ENCODE results near the gene CALR3. TPM values are rescaled to one million over a fixed set of nuclear protein-coding genes. Genes with fewer than 3 reads are reported as not detected.

Gene CALR3
- total and polyA plus RNA-seq, 10 of the 15 experiments (the other 5 are each of a cell fraction or from before 2014, with no cell fraction given) = 0.05 to 0.45 (median 0.12) TPM; not detected in 2

DNA sequence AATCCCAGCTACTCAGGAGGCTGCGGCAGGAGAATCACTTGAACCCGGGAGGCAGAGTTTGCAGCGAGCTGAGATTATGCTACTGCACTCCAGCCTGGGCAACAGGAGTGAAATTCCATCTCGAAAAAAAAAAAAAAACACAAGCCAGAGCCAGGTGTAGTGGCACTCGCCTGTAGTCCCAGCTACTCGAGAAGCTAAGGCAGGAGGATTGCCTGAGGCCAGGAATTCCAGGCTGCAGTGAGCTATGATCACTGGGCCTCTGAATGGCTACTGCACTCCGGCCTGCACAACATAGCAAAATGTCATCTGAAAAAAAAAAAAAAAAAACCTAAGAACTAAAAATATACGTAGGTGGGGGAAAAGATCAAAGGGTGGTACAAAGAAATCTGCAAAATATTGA is 43.6 kb downstream of the CALR3 start:
- TF ChIP-seq SRF (IDR thresholded peaks at IDR 0.05; ENCODE audit: low read depth in 2 of 2, low read length in 2 of 2) = no peak
- ChIA-PET RAD21 (ENCODE audit: unreplicated experiment) (interaction anchor here (0.6 to 0.7 kb wide), 2 partner anchors 11 to 205 kb away, joined by 3 read pairs; no protein-coding TSS in a partner anchor), SMC1A (ENCODE audit: uncharacterized antibody, unreplicated experiment) (interaction anchor here (1.2 to 3.1 kb wide), 2 partner anchors 11 to 19 kb away, joined by 4 to 9 read pairs; no protein-coding TSS in a partner anchor), CTCF (interaction anchor here (0.6 kb wide), 1 partner anchor 65 kb away, joined by 3 read pairs; no protein-coding TSS in a partner anchor), POLR2A (interaction anchor here (0.6 to 1.5 kb wide), 3 partner anchors 15 to 303 kb away, joined by 3 to 14 read pairs (median 4); partner anchors contain the start of genes C19orf44 and CALR3)
- intact Hi-C loops (cut with micrococcal nuclease; ENCODE audit: unreplicated experiment) (no loop called here), in situ Hi-C loops (cut with MboI) (no loop called here)
- Histone ChIP-seq H3K9me3 (replicated peaks; ENCODE audit: control insufficient read depth, insufficient read depth, low read length) (no peaks in the 10 kb centered on the region), H3K79me2 (ENCODE audit: control insufficient read depth, insufficient read depth, low read length) (peaks cover 78% of the 10 kb centered on the region), H3K36me3 (ENCODE audit: control insufficient read depth in 2 of 2, insufficient read depth in 2 of 2, low read length in 1 of 2) (no peaks in the 10 kb centered on the region), H3K4me3 (no peak overlapping the region), H4K20me1 (ENCODE audit: control insufficient read depth, insufficient read depth) (no peaks in the 10 kb centered on the region), H3K4me1 (ENCODE audit: control insufficient read depth, insufficient read depth, low read length) (peaks cover 48% of the 10 kb centered on the region), H3K9ac (ENCODE audit: control insufficient read depth, insufficient read depth, low read length) (no peak overlapping the region), H2AFZ (ENCODE audit: control insufficient read depth, low read depth, low read length) (no peak overlapping the region), H3K27ac (ENCODE audit: control insufficient read depth, insufficient read depth) (no peak overlapping the region), H3K27me3 (replicated peaks in 1 of 2; ENCODE audit: control insufficient read depth in 2 of 2, insufficient read depth in 2 of 2, low read length in 1 of 2) (no peaks in the 10 kb centered on the region; a peak in 1 of 4 replicates), H3K4me2 (ENCODE audit: control insufficient read depth, insufficient read depth) (no peak overlapping the region)
- BruUV-seq (replicated peaks) = no TSS peak
- WGBS (ENCODE audit: insufficient coverage, insufficient replicate concordance, low lambda C conversion rate, missing lambda C conversion rate) = 97% methylated on average over 7 of the region's 8 CpGs
- no peak for DNase-seq (ENCODE audit: low read depth, low spot score)
- ATAC-seq = no peak
- no peak for FAIRE-seq

DNA sequence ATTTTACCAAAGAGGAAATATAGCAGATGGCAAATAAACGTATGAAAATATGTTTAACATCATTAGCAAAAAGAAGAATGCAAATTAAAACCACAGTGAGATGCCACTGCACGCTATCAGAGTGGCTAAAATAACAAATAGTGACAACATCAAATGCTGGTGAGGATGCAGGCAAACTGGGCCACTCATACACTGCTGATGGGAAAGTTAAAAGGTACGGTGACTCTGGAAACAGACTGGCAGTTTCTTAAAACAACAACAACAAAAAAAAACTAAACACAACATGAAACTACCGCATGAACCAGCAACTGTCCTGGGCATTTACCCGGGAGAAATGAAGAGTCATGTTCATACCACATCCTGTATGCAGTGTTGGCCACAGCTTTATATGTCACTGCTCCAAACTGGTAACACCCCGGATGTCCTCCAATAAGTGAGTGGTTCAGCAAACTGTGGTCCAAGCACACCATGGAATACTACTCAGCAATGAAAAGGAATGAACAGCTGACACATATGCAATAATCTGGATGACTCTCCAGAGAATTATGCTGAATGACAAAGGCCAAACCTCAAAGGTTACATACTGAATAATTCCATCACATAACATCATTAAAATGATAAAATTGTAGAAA is 46.5 kb downstream of the CALR3 start:
- Histone ChIP-seq H3K9me3 (replicated peaks; ENCODE audit: control insufficient read depth, insufficient read depth, low read length) (no peaks in the 10 kb centered on the region), H3K9ac (ENCODE audit: control insufficient read depth, insufficient read depth, low read length) (peak overlapping the region; percentile 39), H3K4me2 (ENCODE audit: control insufficient read depth, insufficient read depth) (peak overlapping the region; percentile 65), H2AFZ (ENCODE audit: control insufficient read depth, low read depth, low read length) (no peak overlapping the region), H3K4me1 (ENCODE audit: control insufficient read depth, insufficient read depth, low read length) (peaks cover 67% of the 10 kb centered on the region), H3K79me2 (ENCODE audit: control insufficient read depth, insufficient read depth, low read length) (peaks cover 72% of the 10 kb centered on the region), H4K20me1 (ENCODE audit: control insufficient read depth, insufficient read depth) (no peaks in the 10 kb centered on the region), H3K36me3 (ENCODE audit: control insufficient read depth in 2 of 2, insufficient read depth in 2 of 2, low read length in 1 of 2) (no peaks in the 10 kb centered on the region), H3K4me3 (peak overlapping the region; percentile 18; the same call in 1 of the 2 replicates), H3K27me3 (replicated peaks in 1 of 2; ENCODE audit: control insufficient read depth in 2 of 2, insufficient read depth in 2 of 2, low read length in 1 of 2) (no peaks in the 10 kb centered on the region; a peak in 1 of 4 replicates), H3K27ac (ENCODE audit: control insufficient read depth, insufficient read depth) (peak overlapping the region; percentile 99)
- peak; percentile 70 for ATAC-seq
- SMC1A ChIA-PET (ENCODE audit: uncharacterized antibody, unreplicated experiment) = interaction anchor here (0.7 to 1.8 kb wide), 6 partner anchors 11 to 308 kb away, joined by 3 to 8 read pairs (median 4); no protein-coding TSS in a partner anchor
- FAIRE-seq = peak; percentile 81
- DNase-seq (ENCODE audit: low read depth, low spot score) = peak; percentile 95
- intact Hi-C loops (cut with micrococcal nuclease; ENCODE audit: unreplicated experiment) (loop anchor here (5.0 to 10.0 kb wide), 3 partner anchors 95 to 372 kb away; partner anchors contain the start of genes CHERP, RAB8A and TPM4), in situ Hi-C loops (cut with MboI) (no loop called here)
- POLR2A ChIA-PET = interaction anchor here (1.1 kb wide), 2 partner anchors 16 to 138 kb away, joined by 3 to 4 read pairs; no protein-coding TSS in a partner anchor
- RAD21 ChIA-PET (ENCODE audit: unreplicated experiment) = interaction anchor here (1.0 to 2.2 kb wide), 3 partner anchors 10 to 47 kb away, joined by 3 to 4 read pairs (median 3); partner anchors contain the start of genes C19orf44 and CALR3
- no TSS peak for BruUV-seq (replicated peaks)
- CTCF ChIA-PET = interaction anchor here (0.6 to 1.3 kb wide), 5 partner anchors 15 to 268 kb away, joined by 3 to 4 read pairs (median 3); no protein-coding TSS in a partner anchor
- 1% methylated on average over 6 of the region's 6 CpGs for WGBS (ENCODE audit: insufficient coverage, insufficient replicate concordance, low lambda C conversion rate, missing lambda C conversion rate)
- no peak for TF ChIP-seq YBX1 (IDR thresholded peaks at IDR 0.05)
- TF ChIP-seq POLR2A (IDR thresholded peaks at IDR 0.05; ENCODE audit: low read depth, low read length) = no peak
- peak in 1 of 2 experiments; percentile 46; a peak in 1 of 4 replicates for TF ChIP-seq CEBPB (IDR thresholded peaks at IDR 0.05; ENCODE audit: borderline replicate concordance in 1 of 2, low read depth in 2 of 2, low read length in 2 of 2)
- peak; percentile 52 for TF ChIP-seq JUNB (IDR thresholded peaks at IDR 0.05)
- peak; percentile 87; the same call in 1 of the 2 replicates for TF ChIP-seq TCF12 (IDR thresholded peaks at IDR 0.05; ENCODE audit: low read depth, low read length)
- TF ChIP-seq CBX5 (IDR thresholded peaks at IDR 0.05; ENCODE audit: low read depth) = peak; percentile 56; the same call in 1 of the 2 replicates
- TF ChIP-seq NRF1 (conservative IDR thresholded peaks at IDR 0.05; ENCODE audit: low read depth, low read length) = no peak
- TF ChIP-seq ZNF217 (IDR thresholded peaks at IDR 0.05) = peak; percentile 95
- peak; percentile 78; the same call in 1 of the 2 replicates for TF ChIP-seq NBN (IDR thresholded peaks at IDR 0.05)
- TF ChIP-seq POU2F2 (IDR thresholded peaks at IDR 0.05; ENCODE audit: borderline replicate concordance, low read depth, low read length) = peak; percentile 98
- TF ChIP-seq, protein P1, sequence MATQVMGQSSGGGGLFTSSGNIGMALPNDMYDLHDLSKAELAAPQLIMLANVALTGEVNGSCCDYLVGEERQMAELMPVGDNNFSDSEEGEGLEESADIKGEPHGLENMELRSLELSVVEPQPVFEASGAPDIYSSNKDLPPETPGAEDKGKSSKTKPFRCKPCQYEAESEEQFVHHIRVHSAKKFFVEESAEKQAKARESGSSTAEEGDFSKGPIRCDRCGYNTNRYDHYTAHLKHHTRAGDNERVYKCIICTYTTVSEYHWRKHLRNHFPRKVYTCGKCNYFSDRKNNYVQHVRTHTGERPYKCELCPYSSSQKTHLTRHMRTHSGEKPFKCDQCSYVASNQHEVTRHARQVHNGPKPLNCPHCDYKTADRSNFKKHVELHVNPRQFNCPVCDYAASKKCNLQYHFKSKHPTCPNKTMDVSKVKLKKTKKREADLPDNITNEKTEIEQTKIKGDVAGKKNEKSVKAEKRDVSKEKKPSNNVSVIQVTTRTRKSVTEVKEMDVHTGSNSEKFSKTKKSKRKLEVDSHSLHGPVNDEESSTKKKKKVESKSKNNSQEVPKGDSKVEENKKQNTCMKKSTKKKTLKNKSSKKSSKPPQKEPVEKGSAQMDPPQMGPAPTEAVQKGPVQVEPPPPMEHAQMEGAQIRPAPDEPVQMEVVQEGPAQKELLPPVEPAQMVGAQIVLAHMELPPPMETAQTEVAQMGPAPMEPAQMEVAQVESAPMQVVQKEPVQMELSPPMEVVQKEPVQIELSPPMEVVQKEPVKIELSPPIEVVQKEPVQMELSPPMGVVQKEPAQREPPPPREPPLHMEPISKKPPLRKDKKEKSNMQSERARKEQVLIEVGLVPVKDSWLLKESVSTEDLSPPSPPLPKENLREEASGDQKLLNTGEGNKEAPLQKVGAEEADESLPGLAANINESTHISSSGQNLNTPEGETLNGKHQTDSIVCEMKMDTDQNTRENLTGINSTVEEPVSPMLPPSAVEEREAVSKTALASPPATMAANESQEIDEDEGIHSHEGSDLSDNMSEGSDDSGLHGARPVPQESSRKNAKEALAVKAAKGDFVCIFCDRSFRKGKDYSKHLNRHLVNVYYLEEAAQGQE (IDR thresholded peaks at IDR 0.05; ENCODE audit: low read depth, low read length) = no peak

All from GM12878 (cell line).